Stimulated activated CD4-positive, alpha-beta T cell treated with anti-CD3 and anti-CD28 coated beads, Interleukin-4, amount 100 ng/mL, for 4 hours (primary cell): ENCODE data around the gene PHOX2A.
"Not testable (repeated sequence)": the region's sequence is repeated elsewhere in the genome, so short reads cannot be mapped to it uniquely, and the experiment has no call there.

Experiments used
- DNase-seq, 2 experiments: peaks; one replicate each; pipeline ENCODE4 v3.0.0-alpha.2; 2020

Gene PHOX2A

DNA sequence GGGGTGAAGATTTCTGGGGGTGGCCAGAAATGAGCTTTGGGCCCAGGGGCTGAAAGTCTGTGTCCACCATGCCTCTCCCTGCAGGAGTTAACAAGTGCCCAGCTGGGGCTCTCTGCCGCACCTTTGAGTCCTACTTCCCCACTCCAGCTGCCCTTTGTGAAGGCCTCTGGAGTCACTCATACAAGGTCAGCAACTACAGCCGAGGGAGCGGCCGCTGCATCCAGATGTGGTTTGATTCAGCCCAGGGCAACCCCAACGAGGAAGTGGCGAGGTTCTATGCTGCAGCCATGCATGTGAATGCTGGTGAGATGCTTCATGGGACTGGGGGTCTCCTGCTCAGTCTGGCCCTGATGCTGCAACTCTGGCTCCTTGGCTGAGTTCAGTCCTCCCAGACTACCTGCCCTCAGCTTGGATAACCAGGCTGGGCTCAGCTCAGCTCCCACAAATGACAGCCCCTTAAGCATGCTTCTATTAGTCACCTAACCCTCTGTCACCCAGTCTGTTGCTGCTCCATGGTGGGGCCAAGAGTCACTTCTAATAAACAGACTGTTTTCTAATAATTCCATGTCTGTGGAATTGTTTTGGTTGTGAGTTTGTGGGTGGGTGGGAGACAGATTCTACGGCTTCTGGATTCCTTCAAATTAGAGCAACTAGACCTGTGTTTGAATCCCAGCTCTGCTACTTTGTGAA, 22.4 kb downstream of the PHOX2A start:
- DNase-seq: no peak

DNA sequence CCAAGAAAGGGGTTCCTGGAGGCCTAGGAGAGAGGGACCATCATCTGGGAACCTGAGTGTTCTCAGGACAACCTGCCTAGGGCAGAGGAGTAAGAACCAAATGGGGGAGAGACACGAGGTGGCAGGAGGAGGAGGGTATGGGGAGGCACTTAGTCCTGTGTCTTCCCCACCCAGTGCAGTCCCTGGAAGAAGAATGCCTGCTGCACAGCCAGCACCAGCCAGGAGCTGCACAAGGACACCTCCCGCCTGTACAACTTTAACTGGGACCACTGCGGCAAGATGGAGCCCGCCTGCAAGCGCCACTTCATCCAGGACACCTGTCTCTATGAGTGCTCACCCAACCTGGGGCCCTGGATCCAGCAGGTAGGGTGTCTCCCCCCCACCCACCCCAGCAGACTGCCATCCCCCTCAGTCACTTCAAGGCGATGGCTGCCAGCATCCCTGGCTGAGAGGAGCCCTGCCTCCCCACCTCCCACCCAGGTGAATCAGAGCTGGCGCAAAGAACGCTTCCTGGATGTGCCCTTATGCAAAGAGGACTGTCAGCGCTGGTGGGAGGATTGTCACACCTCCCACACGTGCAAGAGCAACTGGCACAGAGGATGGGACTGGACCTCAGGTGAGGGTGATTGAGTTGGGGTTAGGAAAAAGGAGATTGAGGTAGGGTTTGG, 23.1 kb downstream of the PHOX2A start:
- DNase-seq: no peak

DNA sequence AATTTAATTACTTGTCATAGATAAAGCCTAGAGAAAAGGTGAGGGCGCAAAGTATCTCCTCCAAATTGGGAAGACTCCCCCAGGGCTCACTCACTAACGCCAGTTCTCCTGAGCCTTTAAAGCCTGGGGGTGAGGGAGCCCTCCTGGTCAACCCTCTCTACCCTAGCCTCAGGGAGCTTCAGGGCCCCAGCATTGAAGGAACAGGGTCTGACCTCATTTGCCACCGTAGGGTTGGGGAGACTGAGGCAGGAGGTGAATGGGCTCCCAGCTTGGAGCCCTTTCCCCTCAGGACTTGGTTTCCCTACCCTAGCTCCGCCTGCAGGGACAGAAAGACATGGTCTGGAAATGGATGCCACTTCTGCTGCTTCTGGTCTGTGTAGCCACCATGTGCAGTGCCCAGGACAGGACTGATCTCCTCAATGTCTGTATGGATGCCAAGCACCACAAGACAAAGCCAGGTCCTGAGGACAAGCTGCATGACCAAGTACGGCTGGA, 25.7 kb downstream of the PHOX2A start:
- DNase-seq: no peak

- no peak for DNase-seq
These were observed 26.1 kb downstream of the PHOX2A start for GRCh38 chr11:72217841-72218240.

GRCh38 chr11:72216638-72217037, 27.3 kb downstream of the PHOX2A start, which contains the start of gene FOLR2:
FOLR2 (plus strand) TSS chr11:72216794; CDS start chr11:72218585, 1,791 bp downstream.
- no peak for DNase-seq

- DNase-seq: no peak
These were observed 34.9 kb downstream of the PHOX2A start for GRCh38 chr11:72209101-72209500.

GRCh38 chr11:72208281-72208680, 35.7 kb downstream of the PHOX2A start:
- DNase-seq: no peak

DNA sequence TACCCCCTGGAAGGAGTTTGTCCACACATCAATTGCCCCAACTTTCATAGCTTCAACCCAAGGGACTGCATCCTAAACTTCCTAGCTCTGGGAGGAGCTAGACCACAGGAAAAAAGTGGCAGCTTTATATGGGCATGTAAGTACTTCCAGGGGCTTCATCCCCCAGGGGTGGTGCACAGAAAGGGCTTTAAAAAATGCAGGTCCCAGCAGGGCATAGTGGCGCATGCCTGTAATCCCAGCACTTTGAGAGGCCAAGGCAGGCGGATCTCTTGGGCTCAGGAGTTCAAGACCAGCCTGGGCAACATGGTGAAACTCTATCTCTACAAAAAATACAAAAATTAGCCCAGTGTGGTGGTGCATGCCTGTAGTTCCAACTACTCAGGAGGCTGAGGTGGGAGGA, 37.2 kb downstream of the PHOX2A start:
- not testable (repeated sequence) for DNase-seq

GRCh38 chr11:72204886-72205285, 39.1 kb downstream of the PHOX2A start:
- DNase-seq: no peak

DNA sequence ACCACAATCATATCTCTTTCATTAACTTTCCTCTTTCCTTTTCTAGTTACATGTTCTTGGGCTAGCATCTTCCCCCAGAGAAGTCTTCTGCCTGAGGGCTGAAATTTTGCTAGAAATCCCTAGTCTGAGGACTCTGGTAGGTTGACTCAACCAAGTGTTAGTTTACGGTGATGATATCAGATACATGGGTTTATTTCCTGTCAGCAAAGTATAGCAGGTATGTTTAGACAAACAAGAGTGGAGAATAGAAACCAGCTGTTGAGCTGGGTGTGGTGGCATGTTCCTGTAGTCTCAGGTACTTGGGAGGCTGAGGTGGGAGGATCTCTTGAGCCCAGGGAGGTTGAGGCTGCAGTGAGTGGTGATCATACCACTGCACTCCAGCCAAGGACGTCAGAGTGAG, 40.8 kb downstream of the PHOX2A start:
- DNase-seq: no peak

- DNase-seq: no peak
These were observed 41.4 kb downstream of the PHOX2A start for GRCh38 chr11:72202571-72202970.

DNA sequence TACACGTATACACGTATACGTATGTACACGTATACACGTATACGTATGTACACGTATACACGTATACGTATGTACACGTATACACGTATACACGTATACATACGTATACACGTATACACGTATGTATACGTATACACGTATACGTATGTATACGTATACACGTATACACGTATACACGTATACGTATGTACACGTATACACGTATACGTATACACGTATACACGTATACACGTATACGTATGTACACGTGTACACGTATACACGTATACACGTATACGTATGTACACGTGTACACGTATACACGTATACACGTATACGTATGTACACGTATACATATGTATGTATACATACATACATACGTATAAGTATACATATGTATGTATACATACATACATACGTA, 42.5 kb downstream of the PHOX2A start:
- DNase-seq: not testable (repeated sequence)

- no peak for DNase-seq
These were observed 48.3 kb downstream of the PHOX2A start for GRCh38 chr11:72195518-72196270.

DNA sequence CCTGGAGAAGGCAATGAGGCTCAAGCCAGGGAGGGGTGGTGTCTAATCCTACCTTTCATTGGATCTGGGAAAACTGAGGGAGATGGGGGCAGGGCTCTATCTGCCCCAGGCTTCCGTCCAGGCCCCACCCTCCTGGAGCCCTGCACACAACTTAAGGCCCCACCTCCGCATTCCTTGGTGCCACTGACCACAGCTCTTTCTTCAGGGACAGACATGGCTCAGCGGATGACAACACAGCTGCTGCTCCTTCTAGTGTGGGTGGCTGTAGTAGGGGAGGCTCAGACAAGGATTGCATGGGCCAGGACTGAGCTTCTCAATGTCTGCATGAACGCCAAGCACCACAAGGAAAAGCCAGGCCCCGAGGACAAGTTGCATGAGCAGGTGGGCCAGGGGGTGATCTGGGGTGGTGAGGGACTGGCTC, 52.0 kb downstream of the PHOX2A start, which contains the start of gene FOLR1:
TSS of gene FOLR1 (plus strand) at position 180 of the 421 bp plus-strand sequence. CDS start at position 214, 34 bp downstream.
- DNase-seq: no peak

- no peak for DNase-seq
These were observed 53.3 kb downstream of the PHOX2A start for GRCh38 chr11:72190631-72191071.

DNA sequence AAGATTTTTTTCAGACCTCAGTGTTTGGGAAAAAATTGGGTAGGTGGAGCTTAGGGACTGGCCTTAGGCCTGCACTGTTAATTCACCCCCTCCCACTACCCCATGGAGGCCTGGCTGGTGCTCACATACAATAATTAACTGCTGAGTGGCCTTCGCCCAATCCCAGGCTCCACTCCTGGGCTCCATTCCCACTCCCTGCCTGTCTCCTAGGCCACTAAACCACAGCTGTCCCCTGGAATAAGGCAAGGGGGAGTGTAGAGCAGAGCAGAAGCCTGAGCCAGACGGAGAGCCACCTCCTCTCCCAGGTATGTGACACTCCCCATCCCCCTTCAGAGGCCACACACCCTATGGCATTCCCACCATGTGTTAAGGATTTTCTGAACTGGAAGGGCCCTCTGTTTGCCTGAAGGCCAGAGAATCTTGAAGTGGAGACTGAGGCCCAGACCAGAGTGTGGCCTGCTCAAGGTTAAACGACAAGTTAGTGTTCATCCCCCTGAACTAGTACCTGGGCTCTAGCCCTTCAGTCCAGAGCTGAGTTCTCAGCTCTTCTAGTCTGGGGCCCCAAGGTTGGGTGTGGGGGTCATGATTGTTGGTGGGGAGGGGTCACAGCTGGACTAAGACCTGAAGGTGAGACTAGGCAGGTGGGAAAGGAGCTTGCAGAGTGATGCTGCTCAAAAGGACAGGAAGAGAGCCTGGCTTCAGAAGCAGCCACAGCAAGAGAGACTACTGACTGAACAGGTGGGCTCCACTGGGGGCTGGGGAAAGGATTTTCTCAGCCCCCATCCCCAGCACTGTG, 54.3 kb downstream of the PHOX2A start:
- DNase-seq: no peak
